ENCODE data around the gene EFHC2. TPM values are rescaled to one million over a fixed set of nuclear protein-coding genes. Genes with fewer than 3 reads are reported as not detected.

EFHC2 gene
- total and polyA plus RNA-seq, 2 donors: 0.80 to 3.8 TPM

DNA sequence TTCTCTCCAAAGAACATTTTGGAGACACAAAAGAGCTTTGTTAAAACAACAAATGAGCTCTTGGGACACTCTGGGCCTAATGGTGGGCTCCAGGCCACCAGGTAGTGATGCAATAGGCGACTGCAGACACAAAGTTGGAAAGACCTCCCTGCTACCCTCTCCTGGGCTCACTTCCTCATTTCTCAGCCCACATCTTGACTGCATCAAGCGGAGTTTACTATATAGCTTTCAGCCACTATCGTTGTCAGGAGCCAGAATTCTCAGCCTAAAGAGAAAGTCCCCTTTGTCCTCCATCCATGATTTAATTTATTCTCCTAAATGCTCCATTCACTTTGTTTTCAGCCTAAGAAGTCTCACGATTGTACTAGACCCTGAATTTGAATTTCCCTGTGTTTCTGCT lies 114.9 kb downstream of the EFHC2 start:
- no peak overlapping the region for H3K4me3 ChIP-seq (ENCODE audit: low read length in 2 of 2)
- no peak for DNase-seq (ENCODE audit: low read depth in 6 of 9, low spot score in 9 of 9)
- no peaks in the 10 kb centered on the region for H3K27me3 ChIP-seq (ENCODE audit: control insufficient read depth in 2 of 2, insufficient read depth in 1 of 2, low read length in 1 of 2)
- WGBS: 62% methylated on average over 4 of the region's 4 CpGs
- no peaks in the 10 kb centered on the region for H3K4me1 ChIP-seq (ENCODE audit: control insufficient read depth in 2 of 2, insufficient read depth in 2 of 2, low read length in 2 of 2)
- H3K27ac ChIP-seq (ENCODE audit: low read depth in 1 of 2, low read length in 1 of 2): no peak overlapping the region
- no peaks in the 10 kb centered on the region for H3K36me3 ChIP-seq (ENCODE audit: control insufficient read depth in 2 of 2, insufficient read depth in 2 of 2, low read length in 1 of 2)
- no peaks in the 10 kb centered on the region for H3K9me3 ChIP-seq (ENCODE audit: control insufficient read depth in 2 of 2, insufficient read depth in 1 of 2, low read length in 1 of 2)

DNA sequence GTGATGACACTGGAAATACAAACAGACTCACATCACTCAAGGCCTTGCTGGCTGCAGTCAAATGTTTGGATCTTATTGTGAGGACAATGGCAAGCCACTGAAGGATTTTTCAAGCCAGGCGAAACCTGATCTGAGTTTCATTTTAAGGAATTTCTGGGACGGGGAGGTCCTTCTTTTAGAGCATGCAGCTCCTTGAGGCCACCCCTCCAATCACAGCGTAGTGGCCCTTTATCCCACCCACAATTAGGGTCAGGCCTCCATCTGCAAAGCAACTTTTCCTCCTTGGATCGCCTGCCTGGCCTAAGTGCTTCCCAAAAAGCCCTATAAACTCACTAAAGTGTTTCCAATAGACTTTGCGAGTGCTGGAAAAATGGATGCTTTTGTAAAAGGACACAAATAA lies 115.5 kb downstream of the EFHC2 start:
- no peaks in the 10 kb centered on the region for H3K36me3 ChIP-seq (ENCODE audit: control insufficient read depth in 2 of 2, insufficient read depth in 2 of 2, low read length in 1 of 2)
- no peaks in the 10 kb centered on the region for H3K27me3 ChIP-seq (ENCODE audit: control insufficient read depth in 2 of 2, insufficient read depth in 1 of 2, low read length in 1 of 2)
- WGBS: 96% methylated on average over 5 of the region's 5 CpGs
- no peak overlapping the region for H3K27ac ChIP-seq (ENCODE audit: low read depth in 1 of 2, low read length in 1 of 2)
- H3K4me3 ChIP-seq (ENCODE audit: low read length in 2 of 2): no peak overlapping the region
- no peaks in the 10 kb centered on the region for H3K9me3 ChIP-seq (ENCODE audit: control insufficient read depth in 2 of 2, insufficient read depth in 1 of 2, low read length in 1 of 2)
- no peak for DNase-seq (ENCODE audit: low read depth in 6 of 9, low spot score in 9 of 9)
- no peaks in the 10 kb centered on the region for H3K4me1 ChIP-seq (ENCODE audit: control insufficient read depth in 2 of 2, insufficient read depth in 2 of 2, low read length in 2 of 2)

DNA sequence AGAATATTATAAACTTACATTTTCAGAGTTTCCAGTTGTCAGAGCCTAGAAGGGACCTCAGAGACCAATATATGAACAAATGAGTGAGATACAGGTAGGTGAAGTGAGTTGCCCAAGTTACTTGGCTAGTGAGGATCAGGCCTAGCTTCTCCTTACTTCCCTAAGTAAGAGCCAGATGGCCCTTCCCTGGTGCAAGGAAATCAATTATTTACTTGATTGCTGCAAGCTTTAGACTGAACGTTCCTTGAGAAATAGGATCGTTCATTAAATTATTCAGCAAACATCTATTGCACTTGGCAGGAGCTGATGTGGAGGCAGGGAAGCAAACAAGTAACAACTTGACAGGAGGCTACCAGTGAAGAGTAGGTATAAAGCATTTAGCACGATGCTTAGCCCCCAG lies 117.8 kb downstream of the EFHC2 start:
- Histone ChIP-seq H3K4me3 (ENCODE audit: low read length in 2 of 2) (no peak overlapping the region), H3K27me3 (ENCODE audit: control insufficient read depth in 2 of 2, insufficient read depth in 1 of 2, low read length in 1 of 2) (no peaks in the 10 kb centered on the region), H3K36me3 (ENCODE audit: control insufficient read depth in 2 of 2, insufficient read depth in 2 of 2, low read length in 1 of 2) (no peaks in the 10 kb centered on the region), H3K9me3 (ENCODE audit: control insufficient read depth in 2 of 2, insufficient read depth in 1 of 2, low read length in 1 of 2) (no peaks in the 10 kb centered on the region), H3K4me1 (ENCODE audit: control insufficient read depth in 2 of 2, insufficient read depth in 2 of 2, low read length in 2 of 2) (no peaks in the 10 kb centered on the region), H3K27ac (ENCODE audit: low read depth in 1 of 2, low read length in 1 of 2) (no peak overlapping the region)
- no peak for DNase-seq (ENCODE audit: low read depth in 6 of 9, low spot score in 9 of 9)
- 89% methylated on average over 3 of the region's 3 CpGs for WGBS

GRCh38 chrX:44224760-44225159 lies 118.7 kb downstream of the EFHC2 start:
- H3K36me3 ChIP-seq (ENCODE audit: control insufficient read depth in 2 of 2, insufficient read depth in 2 of 2, low read length in 1 of 2): no peaks in the 10 kb centered on the region
- H3K4me3 ChIP-seq (ENCODE audit: low read length in 2 of 2): no peak overlapping the region
- no peak for DNase-seq (ENCODE audit: low read depth in 6 of 9, low spot score in 9 of 9)
- WGBS: 99% methylated on average over 2 of the region's 2 CpGs
- no peaks in the 10 kb centered on the region for H3K4me1 ChIP-seq (ENCODE audit: control insufficient read depth in 2 of 2, insufficient read depth in 2 of 2, low read length in 2 of 2)
- H3K27me3 ChIP-seq (ENCODE audit: control insufficient read depth in 2 of 2, insufficient read depth in 1 of 2, low read length in 1 of 2): no peaks in the 10 kb centered on the region
- H3K9me3 ChIP-seq (ENCODE audit: control insufficient read depth in 2 of 2, insufficient read depth in 1 of 2, low read length in 1 of 2): no peaks in the 10 kb centered on the region
- H3K27ac ChIP-seq (ENCODE audit: low read depth in 1 of 2, low read length in 1 of 2): no peak overlapping the region

GRCh38 chrX:44223150-44223549 lies 120.3 kb downstream of the EFHC2 start:
- H3K4me1 ChIP-seq (ENCODE audit: control insufficient read depth in 2 of 2, insufficient read depth in 2 of 2, low read length in 2 of 2): no peaks in the 10 kb centered on the region
- DNase-seq (ENCODE audit: low read depth in 6 of 9, low spot score in 9 of 9): no peak
- H3K36me3 ChIP-seq (ENCODE audit: control insufficient read depth in 2 of 2, insufficient read depth in 2 of 2, low read length in 1 of 2): no peaks in the 10 kb centered on the region
- H3K4me3 ChIP-seq (ENCODE audit: low read length in 2 of 2): no peak overlapping the region
- H3K9me3 ChIP-seq (ENCODE audit: control insufficient read depth in 2 of 2, insufficient read depth in 1 of 2, low read length in 1 of 2): no peaks in the 10 kb centered on the region
- no peaks in the 10 kb centered on the region for H3K27me3 ChIP-seq (ENCODE audit: control insufficient read depth in 2 of 2, insufficient read depth in 1 of 2, low read length in 1 of 2)
- H3K27ac ChIP-seq (ENCODE audit: low read depth in 1 of 2, low read length in 1 of 2): no peak overlapping the region
- 92% methylated on average over 2 of the region's 2 CpGs for WGBS

DNA sequence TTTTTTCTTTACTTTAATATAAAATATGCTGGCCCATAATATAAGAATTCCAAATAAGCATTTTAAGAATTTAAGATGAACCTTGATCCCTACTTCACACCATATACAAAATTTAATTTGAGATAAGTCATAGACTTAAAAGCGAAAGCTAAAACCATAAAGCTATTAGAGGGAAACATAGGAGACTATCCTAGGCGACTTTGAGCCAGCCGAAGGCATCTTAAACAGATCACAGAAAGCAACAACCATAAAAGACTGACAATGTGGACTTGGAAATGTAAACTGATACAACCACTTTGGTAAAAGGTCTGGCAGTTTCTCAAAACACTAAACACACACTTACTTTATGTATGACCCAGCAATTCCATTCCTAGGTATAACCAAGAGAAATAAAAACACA lies 125.0 kb downstream of the EFHC2 start:
- 92% methylated on average over 3 of the region's 3 CpGs for WGBS
- Histone ChIP-seq H3K27me3 (ENCODE audit: control insufficient read depth in 2 of 2, insufficient read depth in 1 of 2, low read length in 1 of 2) (no peaks in the 10 kb centered on the region), H3K4me3 (ENCODE audit: low read length in 2 of 2) (no peak overlapping the region), H3K4me1 (ENCODE audit: control insufficient read depth in 2 of 2, insufficient read depth in 2 of 2, low read length in 2 of 2) (no peaks in the 10 kb centered on the region), H3K9me3 (ENCODE audit: control insufficient read depth in 2 of 2, insufficient read depth in 1 of 2, low read length in 1 of 2) (no peaks in the 10 kb centered on the region), H3K27ac (ENCODE audit: low read depth in 1 of 2, low read length in 1 of 2) (no peak overlapping the region), H3K36me3 (ENCODE audit: control insufficient read depth in 2 of 2, insufficient read depth in 2 of 2, low read length in 1 of 2) (no peaks in the 10 kb centered on the region)
- DNase-seq (ENCODE audit: low read depth in 6 of 9, low spot score in 9 of 9): no peak

DNA sequence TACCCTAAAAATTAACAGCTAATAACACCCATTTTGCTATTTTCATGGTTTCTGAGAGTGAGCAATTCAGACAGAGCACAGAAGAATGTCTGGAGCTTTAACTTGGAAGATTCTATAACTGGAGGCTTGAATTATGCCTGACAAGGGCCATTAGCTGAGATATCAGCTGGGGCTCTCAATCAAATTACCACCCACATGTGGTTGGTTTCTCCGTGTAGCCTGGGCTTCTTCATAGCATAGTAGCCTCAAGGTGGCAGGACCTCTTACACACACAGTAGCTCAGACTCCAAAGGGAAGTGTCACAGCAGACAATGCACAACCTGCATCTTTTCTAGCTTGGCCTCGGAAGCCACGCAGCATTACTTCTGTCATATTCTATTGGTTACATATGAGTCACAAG lies 127.3 kb downstream of the EFHC2 start:
- H3K9me3 ChIP-seq (ENCODE audit: control insufficient read depth in 2 of 2, insufficient read depth in 1 of 2, low read length in 1 of 2): no peaks in the 10 kb centered on the region
- no peak for DNase-seq (ENCODE audit: low read depth in 6 of 9, low spot score in 9 of 9)
- no peaks in the 10 kb centered on the region for H3K27me3 ChIP-seq (ENCODE audit: control insufficient read depth in 2 of 2, insufficient read depth in 1 of 2, low read length in 1 of 2)
- H3K36me3 ChIP-seq (ENCODE audit: control insufficient read depth in 2 of 2, insufficient read depth in 2 of 2, low read length in 1 of 2): no peaks in the 10 kb centered on the region
- no peak overlapping the region for H3K27ac ChIP-seq (ENCODE audit: low read depth in 1 of 2, low read length in 1 of 2)
- no peak overlapping the region for H3K4me3 ChIP-seq (ENCODE audit: low read length in 2 of 2)
- WGBS: 98% methylated on average over 3 of the region's 3 CpGs
- no peaks in the 10 kb centered on the region for H3K4me1 ChIP-seq (ENCODE audit: control insufficient read depth in 2 of 2, insufficient read depth in 2 of 2, low read length in 2 of 2)

GRCh38 chrX:44203791-44204190 lies 139.7 kb downstream of the EFHC2 start:
- Histone ChIP-seq H3K9me3 (ENCODE audit: control insufficient read depth in 2 of 2, insufficient read depth in 1 of 2, low read length in 1 of 2) (no peaks in the 10 kb centered on the region), H3K27ac (ENCODE audit: low read depth in 1 of 2, low read length in 1 of 2) (no peak overlapping the region), H3K36me3 (ENCODE audit: control insufficient read depth in 2 of 2, insufficient read depth in 2 of 2, low read length in 1 of 2) (no peaks in the 10 kb centered on the region), H3K27me3 (ENCODE audit: control insufficient read depth in 2 of 2, insufficient read depth in 1 of 2, low read length in 1 of 2) (no peaks in the 10 kb centered on the region), H3K4me1 (ENCODE audit: control insufficient read depth in 2 of 2, insufficient read depth in 2 of 2, low read length in 2 of 2) (no peaks in the 10 kb centered on the region), H3K4me3 (ENCODE audit: low read length in 2 of 2) (no peak overlapping the region)
- 100% methylated on average over 1 of the region's 1 CpG for WGBS
- DNase-seq (ENCODE audit: low read depth in 6 of 9, low spot score in 9 of 9): no peak

GRCh38 chrX:44202596-44202995 lies 140.9 kb downstream of the EFHC2 start:
- Histone ChIP-seq H3K4me3 (ENCODE audit: low read length in 2 of 2) (no peak overlapping the region), H3K27me3 (ENCODE audit: control insufficient read depth in 2 of 2, insufficient read depth in 1 of 2, low read length in 1 of 2) (no peaks in the 10 kb centered on the region), H3K36me3 (ENCODE audit: control insufficient read depth in 2 of 2, insufficient read depth in 2 of 2, low read length in 1 of 2) (no peaks in the 10 kb centered on the region), H3K4me1 (ENCODE audit: control insufficient read depth in 2 of 2, insufficient read depth in 2 of 2, low read length in 2 of 2) (no peaks in the 10 kb centered on the region), H3K9me3 (ENCODE audit: control insufficient read depth in 2 of 2, insufficient read depth in 1 of 2, low read length in 1 of 2) (no peaks in the 10 kb centered on the region), H3K27ac (ENCODE audit: low read depth in 1 of 2, low read length in 1 of 2) (no peak overlapping the region)
- DNase-seq (ENCODE audit: low read depth in 6 of 9, low spot score in 9 of 9): no peak
- WGBS: 88% methylated on average over 2 of the region's 2 CpGs

- H3K4me1 ChIP-seq (ENCODE audit: control insufficient read depth in 2 of 2, insufficient read depth in 2 of 2, low read length in 2 of 2): no peaks in the 10 kb centered on the region
- no peaks in the 10 kb centered on the region for H3K36me3 ChIP-seq (ENCODE audit: control insufficient read depth in 2 of 2, insufficient read depth in 2 of 2, low read length in 1 of 2)
- no peaks in the 10 kb centered on the region for H3K9me3 ChIP-seq (ENCODE audit: control insufficient read depth in 2 of 2, insufficient read depth in 1 of 2, low read length in 1 of 2)
- 96% methylated on average over 2 of the region's 2 CpGs for WGBS
- H3K27me3 ChIP-seq (ENCODE audit: control insufficient read depth in 2 of 2, insufficient read depth in 1 of 2, low read length in 1 of 2): no peaks in the 10 kb centered on the region
- H3K4me3 ChIP-seq (ENCODE audit: low read length in 2 of 2): no peak overlapping the region
- no peak overlapping the region for H3K27ac ChIP-seq (ENCODE audit: low read depth in 1 of 2, low read length in 1 of 2)
- DNase-seq (ENCODE audit: low read depth in 6 of 9, low spot score in 9 of 9): no peak
Observed at GRCh38 chrX:44189116-44189515, 154.4 kb downstream of the EFHC2 start.
